Stimulated activated CD4-positive, alpha-beta T cell treated with anti-CD3 and anti-CD28 coated beads, Interleukin-1b, Interleukin-23, amount 100 ng/mL, for 48 hours (primary cell): ENCODE data around the gene PGAP6.
"Not testable (repeated sequence)": the region's sequence is repeated elsewhere in the genome, so short reads cannot be mapped to it uniquely, and the experiment has no call there.

Source experiments
- DNase-seq: peaks from one replicate; pipeline ENCODE4 v3.0.0-alpha.2; 2020

PGAP6 gene

DNA sequence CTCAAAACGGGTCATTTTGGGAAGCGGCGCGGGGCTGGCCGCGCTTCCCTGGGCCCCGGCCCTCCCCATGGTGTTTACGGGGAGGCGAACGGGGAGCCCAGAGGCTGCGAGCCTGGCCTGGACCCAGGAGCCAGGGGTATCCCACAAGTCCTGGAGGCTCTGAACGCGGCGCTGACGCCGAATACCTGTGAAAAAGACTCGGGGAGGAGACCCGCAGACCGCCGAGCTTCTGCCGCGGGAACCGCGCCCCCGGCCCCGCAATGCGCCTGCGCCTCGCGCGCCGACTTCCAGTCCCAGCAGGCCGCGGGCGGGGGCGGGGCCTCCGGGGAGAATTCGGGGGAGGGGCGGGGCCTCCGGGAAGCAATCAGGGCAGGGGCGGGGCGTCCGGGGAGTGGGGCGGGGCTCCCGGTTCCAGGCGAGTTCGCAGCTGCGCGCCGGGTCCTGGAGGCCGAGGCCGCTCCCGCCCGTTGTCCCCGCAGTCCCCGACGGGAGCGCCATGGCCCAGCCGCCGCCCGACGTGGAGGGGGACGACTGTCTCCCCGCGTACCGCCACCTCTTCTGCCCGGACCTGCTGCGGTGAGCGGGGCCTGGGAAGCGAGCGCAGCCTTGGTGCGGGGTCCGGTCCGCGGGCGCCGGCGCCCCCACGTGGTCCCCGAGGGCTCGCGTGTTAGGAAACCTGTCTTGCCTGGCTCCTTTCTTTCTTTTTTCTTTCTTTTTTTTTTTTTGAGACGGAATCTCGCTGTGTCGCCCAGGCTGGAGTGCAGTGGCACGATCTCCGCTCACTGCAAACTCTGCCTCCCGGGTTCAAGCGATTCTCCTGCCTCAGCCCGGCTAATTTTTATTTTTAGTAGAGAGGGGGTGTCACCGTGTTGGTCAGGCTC, 19.9 kb upstream of the PGAP6 start, which contains the start of gene DECR2:
Gene DECR2, plus strand, starts transcription at position 418 of the 881 bp plus-strand sequence. Its CDS starts 79 bp downstream, at position 497.
- DNase-seq = peak; percentile 96

DNA sequence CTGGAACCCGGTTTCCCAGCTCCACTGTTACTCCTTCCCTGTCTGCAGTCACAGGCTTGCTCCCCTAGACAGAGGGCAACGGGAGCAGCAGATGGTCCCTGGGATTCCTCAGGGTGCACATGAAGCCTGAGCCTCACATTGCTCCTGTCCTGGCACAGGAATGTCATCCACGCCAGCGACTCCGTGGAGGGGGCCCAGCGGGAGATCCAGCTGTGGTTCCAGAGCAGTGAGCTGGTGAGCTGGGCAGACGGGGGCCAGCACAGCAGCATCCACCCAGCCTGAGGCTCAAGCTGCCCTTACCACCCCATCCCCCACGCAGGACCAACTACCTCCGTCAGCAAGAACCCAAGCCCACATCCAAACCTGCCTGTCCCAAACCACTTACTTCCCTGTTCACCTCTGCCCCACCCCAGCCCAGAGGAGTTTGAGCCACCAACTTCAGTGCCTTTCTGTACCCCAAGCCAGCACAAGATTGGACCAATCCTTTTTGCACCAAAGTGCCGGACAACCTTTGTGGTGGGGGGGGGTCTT, 18.3 kb upstream of the PGAP6 start:
- no peak for DNase-seq

DNA sequence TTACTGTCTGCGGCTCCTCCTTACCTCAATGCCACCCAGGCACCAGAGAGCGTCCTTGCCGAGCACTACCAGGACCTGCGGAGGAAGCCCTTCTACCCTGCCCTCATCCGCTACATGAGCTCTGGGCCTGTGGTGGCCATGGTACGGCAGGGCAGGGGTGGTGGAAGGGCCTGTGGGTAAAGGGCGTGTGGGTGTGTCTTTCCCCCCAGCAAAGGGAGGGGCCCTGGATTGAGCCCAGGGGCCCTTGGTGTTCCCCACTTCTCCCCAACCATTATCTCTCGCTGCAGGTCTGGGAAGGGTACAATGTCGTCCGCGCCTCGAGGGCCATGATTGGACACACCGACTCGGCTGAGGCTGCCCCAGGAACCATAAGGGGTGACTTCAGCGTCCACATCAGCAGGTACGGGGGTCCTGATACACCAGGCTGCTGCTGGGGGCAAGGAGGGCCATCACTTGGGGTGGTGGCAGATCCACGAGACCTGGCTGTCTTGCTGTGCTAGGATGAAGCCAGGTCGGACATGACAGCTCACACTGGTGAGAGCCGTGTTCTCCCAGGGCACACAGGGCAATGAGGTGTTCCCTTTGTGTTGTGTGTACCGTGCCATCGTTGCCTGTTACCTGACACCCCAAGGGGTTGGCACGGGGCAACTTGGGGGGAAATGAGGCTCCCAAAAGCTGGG, 17.7 kb upstream of the PGAP6 start:
- no peak for DNase-seq

DNA sequence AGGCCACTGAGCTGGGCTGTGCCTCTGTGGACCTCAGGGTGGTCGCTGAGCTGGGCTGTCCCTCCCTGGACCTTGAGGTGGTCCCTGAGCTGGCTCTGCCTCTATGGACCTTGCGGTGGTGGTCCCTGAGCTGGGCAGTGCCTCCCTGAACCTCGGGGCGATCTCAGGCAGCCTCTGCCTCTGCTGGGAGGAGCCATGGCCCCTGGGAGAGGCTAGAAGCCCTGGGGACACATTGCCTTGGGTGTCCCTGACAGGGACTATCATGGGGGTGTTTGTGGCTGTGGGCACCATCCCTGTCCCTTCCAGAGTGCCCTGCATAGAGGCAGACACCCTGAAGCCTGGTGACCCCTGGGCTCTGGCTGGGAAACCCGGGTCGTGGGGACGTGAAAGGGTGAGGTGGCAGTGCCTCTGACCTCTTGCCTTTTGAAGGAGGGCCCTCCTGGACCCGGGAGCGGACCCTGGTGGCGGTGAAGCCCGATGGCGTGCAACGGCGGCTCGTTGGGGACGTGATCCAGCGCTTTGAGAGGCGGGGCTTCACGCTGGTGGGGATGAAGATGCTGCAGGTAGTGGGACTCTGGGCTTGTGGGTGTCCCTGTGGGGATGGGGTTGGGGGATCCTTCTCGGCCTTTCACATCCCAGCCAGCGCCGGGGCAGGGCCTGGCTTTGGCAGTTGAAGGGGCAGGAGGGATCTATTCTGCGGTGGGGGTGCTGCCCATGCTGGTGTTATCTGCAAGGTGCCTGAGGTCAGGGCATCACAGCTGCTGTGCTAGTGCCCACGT, 17.0 kb upstream of the PGAP6 start:
- no peak for DNase-seq

DNA sequence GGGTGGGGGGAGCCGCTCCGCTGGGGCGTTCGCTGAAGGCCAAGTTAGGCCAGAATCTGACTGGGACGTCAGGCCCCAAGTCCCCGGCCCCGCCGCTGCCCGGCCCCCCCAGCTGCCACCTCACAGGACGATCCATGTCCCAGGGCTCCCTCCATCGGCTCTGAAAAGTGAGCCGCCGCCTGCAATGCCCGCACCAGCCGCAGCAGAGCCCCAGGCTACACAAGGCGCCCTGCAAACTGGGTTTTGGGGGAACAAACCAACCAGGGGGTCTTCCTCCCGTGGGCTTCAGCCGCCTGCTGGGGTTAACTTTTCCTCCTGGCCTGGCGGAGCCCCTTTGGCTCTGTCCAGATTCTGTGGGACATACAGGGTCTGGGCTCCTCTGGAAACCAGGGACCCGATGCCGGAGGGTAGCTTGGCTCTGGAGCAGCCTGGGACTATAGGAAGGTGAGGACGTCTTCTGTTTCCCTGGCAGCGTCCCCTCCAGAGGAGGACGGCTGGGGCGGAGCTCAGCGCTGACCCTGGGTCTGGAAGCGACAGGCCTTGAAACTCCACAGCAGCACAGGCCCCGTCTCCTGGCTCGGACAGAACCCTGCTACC, 16.1 kb upstream of the PGAP6 start:
- DNase-seq = peak; percentile 40

DNA sequence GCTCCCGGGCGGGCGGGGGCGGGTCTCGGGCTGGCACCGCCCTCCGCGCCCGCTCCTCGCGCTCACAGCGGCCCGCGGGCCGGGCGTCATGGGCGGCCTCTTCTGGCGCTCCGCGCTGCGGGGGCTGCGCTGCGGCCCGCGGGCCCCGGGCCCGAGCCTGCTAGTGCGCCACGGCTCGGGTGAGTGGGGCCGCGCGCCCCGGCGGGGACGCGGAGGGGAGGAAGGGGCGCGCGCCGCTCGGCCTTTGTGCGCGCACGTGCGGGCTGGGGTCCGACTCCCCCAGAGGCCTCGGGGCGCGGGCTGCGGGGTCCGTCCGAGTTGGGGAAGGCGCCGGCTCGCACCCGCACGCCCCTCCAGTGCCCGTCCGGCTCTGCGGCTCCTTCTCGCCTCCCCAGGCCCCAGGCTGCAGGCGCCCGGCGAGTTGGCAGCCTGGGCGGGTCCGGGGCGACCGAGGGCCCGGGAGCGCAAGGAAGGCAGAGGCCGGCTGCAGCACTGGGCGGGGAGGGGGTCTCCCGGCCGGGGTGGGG, 15.4 kb upstream of the PGAP6 start, which contains the start of gene NME4:
Gene NME4, plus strand, starts transcription at position 65 of the 527 bp plus-strand sequence. Its CDS starts 24 bp downstream, at position 89.
- DNase-seq = no peak

DNA sequence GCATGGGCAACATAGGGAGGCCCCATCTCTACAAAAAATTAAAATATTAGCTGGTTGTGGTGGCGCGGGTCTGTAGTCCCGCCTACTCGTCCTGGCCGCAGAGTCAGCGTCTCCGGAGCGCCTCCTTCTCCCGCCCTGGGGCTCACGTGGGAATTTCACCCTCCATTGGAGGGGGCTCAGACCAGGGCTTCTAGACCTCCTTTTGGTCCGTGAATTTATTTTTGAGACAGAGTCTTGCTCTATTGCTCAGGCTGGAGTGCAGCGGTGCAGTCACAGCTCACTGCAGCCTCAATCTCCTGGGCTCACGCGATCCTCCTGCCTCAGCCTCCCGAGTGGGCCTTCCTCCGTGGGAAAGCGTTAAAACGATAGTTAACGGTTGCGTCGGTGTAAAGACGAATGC, 14.8 kb upstream of the PGAP6 start:
- no peak for DNase-seq

DNA sequence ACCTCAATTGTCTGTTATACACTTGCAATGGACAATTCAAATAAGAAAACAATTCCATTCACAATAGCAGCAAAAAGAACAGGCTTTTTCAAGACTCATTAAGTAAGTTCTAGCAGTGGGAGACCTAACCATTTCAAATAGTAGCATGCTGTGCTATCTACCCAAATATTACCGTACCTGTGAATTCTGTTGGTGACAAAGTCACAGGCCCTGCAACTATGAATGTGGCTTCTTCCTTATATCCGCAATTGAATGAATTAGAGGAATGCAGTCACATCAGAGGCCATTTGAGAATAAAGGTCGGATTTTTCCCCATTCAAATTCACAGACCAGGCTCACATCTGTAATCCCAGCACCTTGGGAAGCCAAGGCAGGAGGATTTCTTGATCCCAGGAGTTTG, 14.4 kb upstream of the PGAP6 start:
- no peak for DNase-seq

DNA sequence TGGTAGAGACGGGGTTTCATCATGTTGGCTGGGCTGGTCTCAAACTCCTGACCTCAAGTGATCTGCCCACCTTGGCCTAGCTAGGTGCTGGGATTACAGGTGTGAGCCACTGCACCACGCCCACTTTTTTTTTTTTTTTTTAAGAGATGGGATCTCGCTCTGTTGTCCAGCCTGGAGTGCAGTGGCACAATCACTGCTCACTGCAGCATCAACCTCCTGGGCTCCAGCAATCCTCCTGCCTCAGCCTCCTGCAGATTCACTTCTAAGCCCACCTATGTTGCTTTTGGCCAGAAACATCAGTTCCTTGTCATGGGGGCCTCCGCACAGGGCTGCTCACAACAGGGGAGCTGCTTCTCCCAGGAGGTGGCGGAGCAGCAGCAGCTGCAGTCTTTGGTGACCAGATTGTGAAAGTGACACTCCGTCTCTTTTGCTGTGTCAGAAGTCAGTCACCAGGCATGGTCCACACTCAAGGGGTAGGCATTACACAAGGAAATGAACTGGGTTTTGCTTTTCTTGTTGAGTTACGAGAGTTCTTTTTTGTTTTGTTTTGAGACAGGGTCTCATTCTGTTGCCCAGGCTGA, 10.8 kb upstream of the PGAP6 start:
- DNase-seq = peak; percentile 56

DNA sequence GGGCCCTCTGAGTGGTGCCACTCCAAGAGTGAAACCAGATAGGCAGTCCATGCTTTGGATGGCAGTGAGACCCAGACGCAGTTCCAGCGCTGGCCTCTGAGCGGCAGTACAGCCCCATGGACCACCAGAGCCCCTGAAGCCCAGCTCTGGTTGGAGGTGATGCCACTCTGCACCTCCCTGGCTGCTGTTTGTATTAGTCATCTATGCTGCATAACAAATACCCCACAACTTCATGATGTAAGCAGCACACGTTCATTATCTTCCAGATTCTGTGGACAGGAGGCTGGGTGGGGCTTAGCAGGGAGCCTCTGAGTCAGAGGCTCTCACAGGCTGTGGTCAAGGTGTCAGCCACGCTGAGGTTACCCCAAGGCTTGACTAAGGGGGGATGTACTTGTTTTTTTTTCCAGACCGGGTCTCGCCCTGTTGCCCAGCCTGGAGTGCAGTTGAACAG, 10.1 kb upstream of the PGAP6 start:
- peak; percentile 90 for DNase-seq

DNA sequence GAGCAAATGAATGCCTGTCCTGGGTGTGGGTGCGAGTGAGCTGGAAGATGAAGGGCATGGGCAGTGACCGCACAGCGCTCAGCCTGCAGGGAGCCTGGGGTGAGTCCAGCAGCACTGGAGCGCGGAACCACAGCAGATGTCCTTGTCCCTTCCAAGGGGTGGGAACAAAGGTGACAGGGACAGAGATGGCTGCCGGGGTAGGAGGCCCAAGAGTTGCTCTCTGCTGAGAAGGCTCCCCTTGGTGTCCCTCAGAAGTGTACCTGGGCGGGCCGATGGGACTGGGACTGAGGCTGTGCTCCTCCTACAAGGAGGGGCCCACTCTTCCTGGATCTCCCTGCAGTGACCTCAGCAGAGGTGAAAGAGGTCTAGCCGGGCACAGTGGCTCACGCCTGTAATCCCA, 7.6 kb upstream of the PGAP6 start:
- DNase-seq = no peak

DNA sequence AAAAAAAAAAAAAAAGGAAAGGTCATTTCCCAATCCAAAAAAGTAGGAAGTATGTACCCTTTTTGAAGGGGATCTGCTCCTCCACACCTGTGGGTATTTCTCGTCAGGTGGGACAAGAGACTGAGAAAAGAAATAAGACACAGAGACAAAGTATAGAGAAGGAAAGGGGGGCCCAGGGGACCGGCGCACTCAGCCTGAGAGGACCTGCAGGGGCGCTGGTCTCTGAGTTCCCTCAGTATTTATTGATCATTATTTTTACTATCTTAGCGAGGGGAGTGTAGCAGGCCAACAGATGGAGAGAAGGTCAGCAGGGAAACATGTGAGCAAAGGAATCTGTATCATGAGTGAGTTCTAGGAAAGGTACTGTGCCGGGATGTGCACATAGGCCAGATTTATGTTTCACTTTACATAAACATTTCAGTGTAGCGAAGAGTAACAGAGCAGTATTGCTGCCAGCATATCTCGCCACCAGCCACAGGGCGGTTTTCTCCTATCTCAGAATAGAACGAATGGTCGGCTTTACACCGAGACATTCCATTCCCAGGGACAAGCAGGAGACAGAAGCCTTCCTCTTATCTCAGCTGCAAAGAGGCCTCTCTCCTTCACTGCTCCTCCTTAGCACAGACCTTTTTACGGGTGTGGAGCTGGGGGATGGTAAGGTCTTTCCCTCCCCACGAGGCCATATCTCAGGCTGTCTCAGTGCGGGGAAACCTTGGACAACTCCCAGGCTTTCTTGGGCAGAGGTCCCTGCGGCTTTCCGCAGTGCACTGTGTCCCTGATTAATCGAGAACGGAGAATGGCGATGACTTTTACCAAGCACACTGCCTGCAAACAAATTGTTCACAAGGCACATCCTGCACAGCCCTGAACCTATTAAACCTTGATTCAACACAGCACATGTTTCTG, 6.2 kb upstream of the PGAP6 start:
- not testable (repeated sequence) for DNase-seq

DNA sequence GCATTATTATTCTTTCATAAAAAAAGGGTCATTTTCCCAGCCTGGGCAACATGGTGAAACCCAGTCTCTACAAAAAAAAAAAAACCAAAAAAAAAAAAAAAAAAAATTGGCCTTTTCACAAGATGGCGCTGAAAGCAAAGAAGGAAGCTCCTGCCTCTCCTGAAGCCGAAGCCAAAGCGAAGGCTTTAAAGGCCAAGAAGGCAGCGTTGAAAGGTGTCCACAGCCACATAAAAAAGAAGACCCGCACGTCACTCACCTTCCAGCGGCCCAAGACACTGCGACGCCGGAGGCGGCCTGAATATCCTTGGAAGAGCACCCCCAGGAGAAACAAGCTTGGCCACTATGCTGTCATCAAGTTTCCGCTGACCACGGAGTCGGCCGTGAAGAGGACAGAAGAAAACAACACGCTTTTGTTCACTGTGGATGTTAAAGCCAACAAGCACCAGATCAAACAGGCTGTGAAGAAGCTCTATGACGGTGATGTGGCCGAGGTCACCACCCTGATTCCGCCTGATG, 4.9 kb upstream of the PGAP6 start:
- DNase-seq = no peak

DNA sequence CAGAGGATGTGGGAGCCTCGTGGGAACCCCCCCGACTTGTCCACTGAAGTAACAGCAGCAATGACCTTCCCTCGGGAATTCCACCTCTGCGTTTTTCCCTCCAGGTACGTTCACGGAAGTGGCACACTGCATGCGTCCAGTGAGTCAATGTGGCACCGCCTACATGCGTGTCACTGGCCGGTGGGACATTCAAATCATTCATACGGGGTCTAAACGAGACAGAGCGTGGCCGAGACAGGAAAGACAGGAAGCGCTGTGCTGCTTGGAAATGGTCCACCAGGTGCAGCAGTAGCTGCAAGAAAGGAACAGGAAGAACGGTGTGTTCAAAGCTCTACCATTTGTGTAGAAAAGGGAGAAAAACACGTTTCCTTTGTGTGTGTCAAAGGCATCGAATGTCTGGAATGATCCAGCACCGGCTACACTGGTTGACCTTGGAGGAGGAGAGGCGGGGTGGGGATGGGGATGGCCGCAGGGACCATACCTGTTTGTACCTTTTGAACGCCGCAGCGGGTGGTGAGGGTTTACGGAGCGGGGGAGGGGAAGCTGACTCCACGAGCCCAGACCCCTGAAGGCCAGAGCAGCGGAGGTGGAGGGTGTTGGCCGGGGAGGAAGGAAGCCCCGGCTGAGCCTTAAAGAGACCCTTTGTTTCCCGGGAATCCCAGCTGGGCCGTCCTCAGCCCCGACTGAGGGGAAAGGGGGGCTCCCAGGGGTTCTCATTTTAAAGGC, 1.7 kb upstream of the PGAP6 start:
- peak; percentile 48 for DNase-seq

DNA sequence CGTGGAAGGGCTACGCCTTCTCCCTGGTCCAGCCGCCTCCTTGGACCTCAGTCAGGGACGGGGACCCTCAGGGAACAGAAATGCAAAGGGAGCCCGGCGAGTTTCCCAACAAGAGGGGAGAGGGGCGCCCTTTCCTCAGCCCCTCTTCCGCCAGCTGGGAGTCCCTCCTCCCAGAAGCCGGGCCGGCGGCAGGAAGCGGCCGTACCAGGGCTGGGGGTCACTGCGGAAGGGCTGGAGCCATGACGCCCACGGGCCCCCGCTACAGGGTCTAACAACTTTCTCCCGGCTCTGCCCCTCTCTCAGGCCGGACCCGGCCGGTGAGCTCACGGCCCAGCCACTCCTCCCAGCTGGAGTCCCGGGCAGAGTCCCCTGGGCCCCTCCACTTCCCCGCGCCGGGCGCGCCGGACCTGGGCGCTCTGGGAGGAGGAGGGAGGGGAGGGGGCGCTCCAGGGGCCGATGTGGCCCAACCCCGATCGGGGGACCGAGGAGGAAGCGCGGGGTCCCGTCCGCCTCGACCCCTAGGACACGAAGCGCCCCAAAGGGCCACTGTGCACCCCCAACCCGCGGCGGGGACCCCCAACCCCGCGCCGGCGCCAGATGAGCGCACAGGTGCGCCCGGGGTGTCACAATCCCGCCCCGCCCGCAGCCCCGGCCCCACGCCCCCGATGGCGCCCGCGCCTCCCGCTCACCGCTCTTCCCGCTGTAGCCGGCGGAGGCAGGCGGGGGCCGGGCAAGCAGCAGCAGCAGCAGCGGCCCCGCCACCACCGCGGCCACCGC, 578 bp downstream of the PGAP6 start:
- no peak for DNase-seq

DNA sequence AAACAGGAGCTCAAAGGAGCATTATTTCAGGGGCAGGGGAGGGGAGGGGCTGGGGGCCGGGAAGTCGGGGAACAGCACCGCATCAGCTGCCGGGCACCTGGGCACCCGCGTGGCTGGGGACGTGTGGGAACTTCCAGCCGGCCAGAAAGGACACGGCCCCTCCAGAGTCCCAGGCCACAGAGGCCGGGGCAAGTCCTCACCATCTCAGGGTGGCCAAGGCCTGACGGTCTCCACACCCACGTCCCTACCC, 1.1 kb downstream of the PGAP6 start:
- DNase-seq = no peak

DNA sequence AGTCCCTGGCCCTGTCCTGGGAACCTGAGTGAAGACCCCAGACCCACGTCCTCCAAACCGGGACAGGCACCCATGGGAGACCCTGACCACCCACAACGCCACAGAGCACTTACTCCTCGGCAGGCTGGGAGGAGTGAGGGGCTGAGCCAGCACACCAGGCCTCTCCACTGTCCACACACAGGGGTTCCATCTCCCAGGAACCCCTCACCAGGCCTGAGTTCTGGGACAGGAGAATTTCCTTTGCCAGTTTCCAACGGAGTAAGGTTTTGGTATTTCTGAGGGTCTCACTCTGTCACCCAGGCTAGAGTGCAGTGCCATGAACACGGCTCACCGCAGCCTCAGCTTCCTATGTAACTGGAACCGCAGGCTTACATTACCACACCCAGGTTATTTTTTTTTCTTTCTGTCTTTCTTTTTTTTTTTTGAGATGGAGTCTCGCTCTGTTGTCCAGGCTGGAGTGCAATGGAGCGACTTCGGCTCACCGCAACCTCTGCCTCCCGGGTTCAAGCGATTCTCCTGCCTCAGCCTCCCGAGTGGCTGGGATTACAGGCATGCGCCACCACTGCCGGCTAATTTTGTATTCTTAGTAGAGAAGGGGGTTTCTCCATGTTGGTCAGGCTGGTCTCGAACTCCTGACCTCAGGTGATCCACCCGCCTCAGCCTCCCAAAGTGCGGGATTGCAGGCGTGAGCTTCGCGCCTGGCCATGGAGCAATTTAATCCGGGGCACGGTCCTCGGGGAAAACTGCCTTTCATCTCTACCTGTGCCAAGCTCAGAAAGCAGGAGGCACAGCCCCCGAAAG, 1.6 kb downstream of the PGAP6 start:
- DNase-seq = no peak

DNA sequence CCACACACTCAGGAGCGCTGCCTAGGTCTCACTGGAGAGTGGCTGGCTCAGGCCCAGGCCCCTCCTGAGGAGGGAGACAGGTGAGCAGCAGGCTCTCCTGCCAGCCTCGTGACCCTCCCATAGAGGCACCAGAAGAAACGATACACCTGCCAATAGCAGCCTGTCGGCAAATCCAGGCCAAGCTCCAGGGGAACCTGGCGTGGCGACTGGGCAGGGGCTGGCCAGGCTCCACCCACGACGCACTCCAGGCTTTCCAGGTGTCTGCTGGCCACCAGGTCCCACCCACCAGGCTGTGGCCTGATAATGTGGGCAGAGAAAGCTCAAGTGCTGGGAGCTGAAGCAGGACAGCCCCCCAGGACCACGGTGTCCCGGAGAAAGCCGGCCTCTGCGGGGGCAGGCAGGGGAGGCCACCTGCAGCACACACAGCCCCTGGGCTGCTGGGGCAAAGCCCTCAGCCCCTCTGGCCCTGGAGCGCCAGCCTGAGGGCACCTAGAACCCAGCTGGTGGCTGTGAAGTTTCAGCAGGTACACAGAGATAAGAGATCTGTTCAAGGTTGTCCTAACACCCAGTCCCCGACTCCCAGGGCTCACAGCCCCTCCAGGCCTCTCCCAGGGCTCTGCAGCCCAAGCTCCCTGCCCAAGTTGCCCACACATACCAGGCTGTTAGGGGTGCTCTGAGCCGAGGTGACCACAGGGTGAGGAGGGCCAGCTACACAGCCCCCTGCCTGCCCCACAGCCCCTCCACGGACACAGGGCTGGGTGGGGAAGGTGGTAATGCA, 2.4 kb downstream of the PGAP6 start:
- DNase-seq = no peak
